Urothelium cell line (cell line): ENCODE data around the gene EPHA3.

ENCODE experiments used
- DNase-seq: peaks from one replicate; pipeline ENCODE4 v3.0.0; 2011; ENCODE audit warnings: low spot score, mixed read lengths
- FAIRE-seq: peaks from 2 replicates; lab custom pipeline; 2011; peaks lifted over from hg19 to GRCh38; lab: Jason Lieb, UNC

Gene EPHA3

GRCh38 chr3:89144080-89144479 is 36.7 kb downstream of the EPHA3 start:
- FAIRE-seq (no peak), DNase-seq (no peak)

DNA sequence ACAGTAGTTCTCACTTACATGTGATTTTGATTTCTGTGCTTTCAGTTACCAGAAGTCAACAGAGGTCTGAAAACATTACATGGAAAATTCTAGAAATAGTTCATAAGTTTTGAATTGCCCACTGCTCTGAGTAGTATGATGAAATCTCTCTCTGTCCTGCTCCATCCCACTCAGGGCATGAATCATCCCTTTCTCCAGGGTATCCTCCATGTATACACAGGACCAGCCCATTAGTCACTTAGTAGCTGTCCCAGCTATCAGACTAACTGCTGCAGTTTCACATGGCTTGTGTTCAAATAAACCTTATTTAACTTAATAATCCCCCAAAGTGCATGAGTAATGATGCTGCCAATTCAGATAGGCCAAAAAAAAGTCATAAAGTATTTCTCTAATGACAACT is 38.6 kb downstream of the EPHA3 start:
- no peak for FAIRE-seq
- peak; percentile 43 for DNase-seq

DNA sequence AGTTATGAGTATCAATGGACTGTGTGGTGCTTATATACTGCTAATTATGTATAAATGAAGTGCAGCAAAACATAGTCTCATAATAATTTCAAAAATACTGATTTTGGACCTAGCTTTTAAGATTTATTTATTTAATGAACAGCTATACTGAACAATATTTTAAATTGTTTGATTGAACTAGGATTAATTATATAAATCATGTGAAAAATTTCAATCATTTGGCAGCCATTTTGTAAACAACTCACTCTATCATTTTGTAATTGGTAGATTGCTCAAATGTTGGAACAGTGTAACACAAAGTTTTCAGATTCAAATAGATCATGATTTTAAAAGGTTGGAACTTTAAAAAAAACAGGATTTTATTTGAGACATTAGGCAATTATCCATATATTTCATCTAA is 47.0 kb downstream of the EPHA3 start:
- no peak for DNase-seq
- FAIRE-seq, result no peak

- DNase-seq (no peak), FAIRE-seq (no peak)
Observed at GRCh38 chr3:89155811-89156210, 48.4 kb downstream of the EPHA3 start.

GRCh38 chr3:89157575-89157974 is 50.2 kb downstream of the EPHA3 start:
- FAIRE-seq (no peak), DNase-seq (no peak)

DNA sequence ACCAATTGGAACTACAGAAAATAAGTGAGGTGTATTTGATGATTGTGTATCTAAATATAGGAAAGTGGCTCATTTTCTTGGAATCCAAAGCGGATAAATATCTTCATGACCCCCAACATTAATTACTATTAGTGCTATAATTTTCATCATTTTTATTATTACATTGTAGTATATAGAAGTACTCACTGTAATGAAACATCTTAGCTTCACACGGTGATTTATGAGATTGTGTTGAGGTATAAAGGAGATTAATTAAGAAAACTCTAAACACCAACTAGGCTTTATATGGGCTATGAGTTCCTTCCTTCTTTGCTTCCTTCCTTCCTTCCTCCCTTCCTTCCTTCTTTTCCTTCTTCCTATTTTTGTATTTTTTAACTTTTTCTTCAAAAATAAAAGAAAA is 52.2 kb downstream of the EPHA3 start:
- no peak for DNase-seq
- no peak for FAIRE-seq

DNA sequence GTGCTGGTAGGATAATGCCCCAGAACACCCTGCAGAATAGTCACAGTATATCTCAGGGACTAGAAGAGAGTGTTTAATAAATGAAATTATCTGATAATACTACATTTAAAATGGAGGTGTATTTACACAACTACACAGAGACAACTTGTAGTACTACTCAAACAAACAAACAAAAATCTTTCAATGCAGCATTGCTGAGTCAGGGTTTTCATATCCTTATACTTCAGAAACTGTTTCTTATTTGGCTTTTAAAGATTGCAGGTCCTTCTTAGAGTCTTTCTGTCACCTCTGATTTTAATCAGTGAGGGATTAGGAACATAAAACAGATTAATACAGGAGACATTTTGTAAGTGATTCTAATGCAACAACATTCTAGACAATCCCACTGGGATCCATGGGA is 57.4 kb downstream of the EPHA3 start:
- no peak for DNase-seq
- no peak for FAIRE-seq

DNA sequence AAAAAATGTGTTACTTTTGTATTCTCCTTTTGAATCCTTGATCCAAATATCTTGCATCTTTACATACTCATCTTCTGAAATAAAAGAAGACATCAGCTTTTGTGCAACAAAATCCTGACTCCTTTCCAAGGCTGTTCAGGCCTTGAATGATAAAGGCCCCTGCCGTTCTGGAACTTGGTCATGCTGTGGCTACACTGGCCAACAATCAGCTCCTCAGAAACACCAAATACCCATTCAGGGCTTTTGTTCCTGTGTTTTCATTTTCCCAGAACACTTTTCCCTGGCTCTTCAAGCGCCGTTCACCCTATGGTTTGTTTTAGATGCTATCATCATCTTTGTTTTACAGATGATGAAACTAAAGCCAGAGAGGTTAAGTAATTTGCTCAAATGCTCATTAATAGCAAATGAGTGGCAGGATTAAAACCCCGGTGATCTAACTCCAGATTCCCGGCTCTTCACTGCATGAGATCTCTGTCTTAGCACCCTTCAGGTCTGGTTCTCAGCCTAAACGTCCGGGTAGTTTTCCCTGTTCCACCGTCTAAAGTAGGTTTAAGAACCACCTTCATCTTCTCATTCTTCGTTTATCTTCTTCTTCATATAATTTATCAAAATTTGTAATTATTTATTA is 58.3 kb downstream of the EPHA3 start:
- no peak for FAIRE-seq
- no peak for DNase-seq

- FAIRE-seq (no peak), DNase-seq (no peak)
Observed at GRCh38 chr3:89171687-89172545, 64.5 kb downstream of the EPHA3 start.

GRCh38 chr3:89173546-89173945 is 66.1 kb downstream of the EPHA3 start:
- FAIRE-seq (no peak), DNase-seq (no peak)

GRCh38 chr3:89179355-89180001 is 72.1 kb downstream of the EPHA3 start:
- FAIRE-seq (no peak), DNase-seq (no peak)

- DNase-seq (no peak), FAIRE-seq (no peak)
Observed at GRCh38 chr3:89180334-89180733, 72.9 kb downstream of the EPHA3 start.

- DNase-seq, result no peak
- FAIRE-seq, result no peak
Observed at GRCh38 chr3:89182056-89182455, 74.6 kb downstream of the EPHA3 start.

DNA sequence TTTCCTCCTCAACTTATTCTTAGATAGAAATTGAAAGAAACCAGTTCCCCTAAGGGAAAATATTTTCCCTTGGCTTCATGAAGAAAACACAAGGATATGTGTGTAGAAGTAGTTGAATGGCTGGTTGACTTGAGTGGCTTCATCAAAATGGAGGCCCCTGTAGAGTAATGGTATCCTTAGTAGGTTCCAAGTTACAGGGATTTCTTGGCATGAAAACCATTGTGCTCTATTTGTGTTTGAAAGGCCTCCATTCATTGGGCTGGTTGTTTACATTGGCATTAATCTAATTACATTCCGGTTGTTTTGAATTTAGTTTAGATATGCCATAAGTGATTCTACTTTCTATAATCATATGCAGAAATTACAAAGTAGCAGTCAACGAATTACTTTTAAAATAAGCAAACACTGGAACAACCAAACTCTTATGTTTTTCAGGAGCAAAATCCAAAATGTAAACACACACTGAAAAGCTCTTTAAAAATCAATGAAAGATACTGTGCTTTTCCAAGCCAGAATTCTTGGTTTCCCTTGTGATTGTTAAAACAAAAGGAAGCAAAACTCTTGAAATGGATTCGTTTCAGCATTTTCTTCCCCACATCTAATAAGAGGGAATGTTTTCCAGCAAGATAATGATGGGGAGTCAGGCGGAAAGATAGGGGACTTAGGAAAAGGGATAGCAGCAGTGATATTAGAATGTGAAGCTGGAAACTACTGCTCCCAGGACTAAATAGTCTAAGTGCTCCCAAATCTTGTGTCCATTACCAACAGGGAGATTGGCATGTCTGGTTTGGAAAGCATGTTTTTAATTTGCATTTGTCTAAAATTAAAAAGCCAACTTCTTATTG is 77.0 kb downstream of the EPHA3 start:
- DNase-seq (no peak), FAIRE-seq (no peak)

GRCh38 chr3:89186456-89186855 is 79.0 kb downstream of the EPHA3 start:
- FAIRE-seq (no peak), DNase-seq (no peak)

GRCh38 chr3:89198591-89198990 is 91.2 kb downstream of the EPHA3 start:
- FAIRE-seq (no peak), DNase-seq (no peak)

GRCh38 chr3:89212619-89213018 is 105.2 kb downstream of the EPHA3 start:
- DNase-seq (no peak), FAIRE-seq (no peak)

GRCh38 chr3:89216016-89216739 is 108.8 kb downstream of the EPHA3 start:
- DNase-seq (peak; percentile 20), FAIRE-seq (no peak)

- FAIRE-seq, result no peak
- no peak for DNase-seq
Observed at GRCh38 chr3:89217148-89217685, 109.8 kb downstream of the EPHA3 start.

DNA sequence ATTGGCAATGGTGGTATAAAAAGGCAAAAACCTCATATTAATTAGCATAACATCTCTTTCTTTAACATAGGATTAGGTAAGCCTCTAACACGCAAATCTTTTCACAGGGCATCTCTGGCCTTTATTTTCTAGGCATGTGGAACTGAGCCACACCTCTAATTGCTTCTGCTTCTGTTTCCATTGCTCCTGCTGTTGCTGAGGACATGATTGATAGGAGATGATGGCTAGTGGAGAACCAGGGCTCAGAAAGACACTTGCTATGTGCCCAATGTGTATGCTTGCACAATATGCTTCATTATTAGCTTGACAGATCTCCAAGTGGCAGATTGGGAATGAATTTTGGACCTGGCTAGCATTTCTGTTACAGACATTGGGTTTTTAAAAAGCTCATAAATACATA is 114.5 kb downstream of the EPHA3 start:
- no peak for FAIRE-seq
- DNase-seq, result no peak
